Heart left ventricle (tissue), 16 donors: ENCODE data around the gene MYO19. TPM values are rescaled to one million over a fixed set of nuclear protein-coding genes. Genes with fewer than 3 reads are reported as not detected.
"Not testable (repeated sequence)": the region's sequence is repeated elsewhere in the genome, so short reads cannot be mapped to it uniquely, and the experiment has no call there.

Source experiments
- ATAC-seq, 4 donors: fragments of 200-7000 bp; cut with Tn5 transposase; one replicate each; pipeline ENCODE4 v1.9.1; 2020 to 2022; ENCODE audit warnings: moderate library complexity in 4 of 4, mild to moderate bottlenecking in 3 of 4, moderate number of reproducible peaks in 1 of 4
- DNase-seq, 5 donors: peaks; one replicate each; pipeline ENCODE4 v3.0.0-alpha.2; 2020
- H3K27ac ChIP-seq, 12 donors: fragments of 200-600 bp; sonication (generic) in 4 of 12; one replicate each; pipeline versions ENCODE4 v1.5.0 to v1.8.0; 2016 to 2022; ENCODE audit warnings: mild to moderate bottlenecking in 2 of 12
- H3K27me3 ChIP-seq, 9 donors: fragments of 200-600 bp; sonication (generic) in 2 of 9; one replicate each; pipeline versions ENCODE4 v1.5.1 to v1.8.0; 2016 to 2022; ENCODE audit warnings: mild to moderate bottlenecking in 3 of 9
- H3K36me3 ChIP-seq, 9 donors: fragments of 200-600 bp; sonication (generic) in 2 of 9; one replicate each; pipeline versions ENCODE4 v1.5.0 to v1.8.0; 2018 to 2022; ENCODE audit warnings: mild to moderate bottlenecking in 2 of 9
- H3K4me1 ChIP-seq, 12 donors: fragments of 200-600 bp; sonication (generic) in 4 of 12; one replicate each; pipeline versions ENCODE4 v1.5.0 to v1.8.0; 2016 to 2022; ENCODE audit warnings: mild to moderate bottlenecking in 3 of 12
- H3K4me3 ChIP-seq, 12 donors: fragments of 200-600 bp; sonication (generic) in 4 of 12; one replicate each; pipeline versions ENCODE4 v1.5.0 to v1.8.0; 2017 to 2022; ENCODE audit warnings: mild to moderate bottlenecking in 9 of 12, moderate library complexity in 4 of 12
- H3K9me3 ChIP-seq, 12 donors: fragments of 200-600 bp; sonication (generic) in 4 of 12; one replicate each; pipeline versions ENCODE4 v1.5.0 to v1.8.0; 2016 to 2022; ENCODE audit warnings: mild to moderate bottlenecking in 1 of 12
- CTCF ChIP-seq, 12 donors: fragments of 200-600 bp; sonication (generic) in 4 of 12; IDR thresholded peaks; one replicate each; pipeline versions ENCODE4 v1.5.0 to v1.8.0; 2018 to 2022; ENCODE audit warnings: antibody characterized with exemption in 12 of 12, mild to moderate bottlenecking in 5 of 12
- POLR2A ChIP-seq, 2 donors: fragments of 450-650 bp; IDR thresholded peaks; one replicate each; pipeline ENCODE4 v1.6.1; 2017; ENCODE audit warnings: antibody characterized with exemption in 2 of 2, mild to moderate bottlenecking in 2 of 2, moderate library complexity in 2 of 2
- WGBS, 4 donors: extraction: QIAGEN DNeasy Blood & Tissue Kit in 2 of 4; methylation state at CpG; one replicate each; pipeline versions ENCODE4 v1.1.5 to v1.1.7; 2013 to 2018; 5-methylcytosine and 5-hydroxymethylcytosine counted together
- intact Hi-C, 10 donors: fragments of 100-400 bp; cut with DNase I; formaldehyde crosslinking; loops; one replicate each; pipeline versions ENCODE4 v1.11.1 to v1.14.2; 2022
- polyA plus RNA-seq, 2 donors: library from polyadenylated mRNA; stranded (reverse); fragments of 200-250 nt; gene quantifications; one replicate each; pipeline ENCODE4 v1.2.3, GENCODE V29; 2013
- total RNA-seq, 9 donors: library from RNA; depleted of rRNA in 2 of 9; stranded (reverse); fragments of >200 nt in 2 of 9; fragmentation: NEBNext Ultra II Directional in 3 of 9; extraction: Animal tissue kit (Norgen Biotek cat#: 25700) in 3 of 9; gene quantifications; one replicate each; pipeline versions ENCODE4 v1.1.0 to v1.2.4, GENCODE V29; 2016 to 2023
- donor health status: ischemic (EF 13 %, LVEDD 7.1; RV severe dilation, severe dysfunction).
- donor health status: healthy with polysubstance abuse.
- donor health status: DM: no; HTN: yes; CAD: no.
- donor health status: DM: no; HTN: no; CAD: no.
- donor health status: ischemic (EF 25% LVEDD 6.9; RV normal size, moderate dysfunction).
- donor health status: ischemic (EF 25% LVEDD 5.7; RV mildly dilated, moderate dysfunction).
- donor health status: healthy.
- donor health status: DM: yes; HTN: yes; CAD: no.
- donor health status: ischemic (EF 35%, LVEDD 5.7; RV mildly dilated, moderate dysfunction).
- donor health status: nonischemic (EF 11% LVEDD 7.7; RV severe dilation, severe dysfunction).
- donor health status: DM: yes; HTN: yes; CAD: no.
- donor health status: PGD.
- donor health status: ischemic (EF 29% LVEDD 5.4; RV normal size, mild dysfunction).
- donor health status: nonischemic (EF 23%, LVEDD 6.1; RV moderate dilation, normal function).

MYO19 gene
- total and polyA plus RNA-seq, 11 donors, result 5.8 to 32.7 (median 12.3) TPM

- ATAC-seq (peak; percentile 91 to 98 (median 97)), DNase-seq (peak; percentile 92 to 95 (median 93))
- Histone ChIP-seq H3K4me3 (peak within 1 kb of the TSS; percentile 74 to 99 (median 96)), H3K36me3 (peaks cover 0 to 10% (median 0%) of the 10 kb centered on the region in 9 donors), H3K27ac (peak within 1 kb of the TSS; percentile 63 to 88 (median 80)), H3K4me1 (peaks cover 2 to 40% (median 29%) of the 10 kb centered on the region in 12 donors), H3K9me3 (peaks cover 0 to 4% (median 0%) of the 10 kb centered on the region in 12 donors), H3K27me3 (peaks cover 0 to 14% (median 0%) of the 10 kb centered on the region in 9 donors)
- WGBS, 4 donors, result 0 to 1% (median 1%) methylated on average over 30 to 73 of the region's 73 CpGs
- TF ChIP-seq POLR2A (IDR thresholded peaks at IDR 0.05) (peak in 1 of 2 donors; percentile 64), CTCF (IDR thresholded peaks at IDR 0.05) (no peak)
- intact Hi-C loops, result loop anchor here in 8 of 10 donors (5.0 to 10.0 kb wide), 7 partner anchors 46 to 512 kb away; partner anchors contain the start of genes MYO19 (in 4 of the 8), PIGW (in 4 of the 8), DHRS11 (in 1 of the 8) and GGNBP2 (in 1 of the 8)
These were observed 48.2 kb downstream of the MYO19 start, which contains the start of gene ZNHIT3 for GRCh38 chr17:36486204-36487194. Gene ZNHIT3, plus strand, starts transcription at chr17:36486681. Its CDS starts 19 bp downstream, at chr17:36486700.

- Histone ChIP-seq H3K27ac (peak overlapping the region in 10 of 12 donors; percentile 31 to 88 (median 80)), H3K9me3 (peaks cover 0 to 4% (median 0%) of the 10 kb centered on the region in 12 donors), H3K4me3 (peak overlapping the region; percentile 74 to 99 (median 96)), H3K36me3 (peaks cover 0 to 9% (median 0%) of the 10 kb centered on the region in 9 donors), H3K4me1 (peaks cover 2 to 40% (median 29%) of the 10 kb centered on the region in 12 donors), H3K27me3 (peaks cover 0 to 19% (median 5%) of the 10 kb centered on the region in 9 donors)
- intact Hi-C loops, result loop anchor here in 8 of 10 donors (5.0 to 10.0 kb wide), 7 partner anchors 46 to 511 kb away; partner anchors contain the start of genes MYO19 (in 4 of the 8), PIGW (in 4 of the 8), DHRS11 (in 1 of the 8) and GGNBP2 (in 1 of the 8)
- no peak for TF ChIP-seq CTCF (IDR thresholded peaks at IDR 0.05)
- no peak for TF ChIP-seq POLR2A (IDR thresholded peaks at IDR 0.05)
- WGBS, 4 donors, result 29 to 34% (median 32%) methylated on average over 9 to 10 of the region's 10 CpGs
- no peak for DNase-seq
- ATAC-seq, result no peak
These were observed 48.9 kb downstream of the MYO19 start for GRCh38 chr17:36485805-36486203.

- Histone ChIP-seq H3K36me3 (peaks cover 0 to 6% (median 0%) of the 10 kb centered on the region in 9 donors), H3K4me1 (peaks cover 2 to 40% (median 29%) of the 10 kb centered on the region in 12 donors), H3K9me3 (peaks cover 0 to under 1% (median 0%) of the 10 kb centered on the region in 12 donors), H3K27ac (no peak overlapping the region), H3K4me3 (no peak overlapping the region), H3K27me3 (peaks cover 0 to 25% (median 5%) of the 10 kb centered on the region in 9 donors)
- TF ChIP-seq CTCF (IDR thresholded peaks at IDR 0.05) (no peak), POLR2A (IDR thresholded peaks at IDR 0.05) (no peak)
- intact Hi-C loops, result loop anchor here in 8 of 10 donors (5.0 to 10.0 kb wide), 7 partner anchors 47 to 510 kb away; partner anchors contain the start of genes MYO19 (in 4 of the 8), PIGW (in 4 of the 8), DHRS11 (in 1 of the 8) and GGNBP2 (in 1 of the 8)
- WGBS, 4 donors, result 89 to 95% (median 94%) methylated on average over 5 to 8 of the region's 8 CpGs
- ATAC-seq, result no peak
- no peak for DNase-seq
These were observed 49.6 kb downstream of the MYO19 start for GRCh38 chr17:36485027-36485426.

- H3K36me3 ChIP-seq, ATAC-seq, H3K27ac ChIP-seq, H3K4me3 ChIP-seq, H3K9me3 ChIP-seq, DNase-seq: not testable (repeated sequence)
- 85 to 91% (median 87%) methylated on average over 7 of the region's 7 CpGs for WGBS, 4 donors
- intact Hi-C loops, result loop anchor here in 9 of 10 donors (5.0 to 10.0 kb wide), 9 partner anchors 51 to 517 kb away; partner anchors contain the start of genes DHRS11 (in 1 of the 9), MYO19 (in 1 of the 9) and PIGW (in 1 of the 9)
- Histone ChIP-seq H3K27me3 (peaks cover 0 to 25% (median 7%) of the 10 kb centered on the region in 9 donors), H3K4me1 (peaks cover 2 to 40% (median 29%) of the 10 kb centered on the region in 12 donors)
These were observed 50.6 kb downstream of the MYO19 start for GRCh38 chr17:36484021-36484420.
